MV-4-11 (cell line): ENCODE measurements around the gene MTMR1.
A peak's percentile ranks its signal among the peaks of the same experiment; 100 is the strongest.

Source experiments
- DNase-seq: peaks from one replicate; lab custom pipeline; 2025; lab: John Stamatoyannopoulos, UW

Gene MTMR1

GRCh38 chrX:150692831-150693724 lies at the start of gene MTMR1:
Gene MTMR1, plus strand, starts transcription at chrX:150693396. Its CDS starts 135 bp downstream, at chrX:150693531.
- DNase-seq = no peak

DNA sequence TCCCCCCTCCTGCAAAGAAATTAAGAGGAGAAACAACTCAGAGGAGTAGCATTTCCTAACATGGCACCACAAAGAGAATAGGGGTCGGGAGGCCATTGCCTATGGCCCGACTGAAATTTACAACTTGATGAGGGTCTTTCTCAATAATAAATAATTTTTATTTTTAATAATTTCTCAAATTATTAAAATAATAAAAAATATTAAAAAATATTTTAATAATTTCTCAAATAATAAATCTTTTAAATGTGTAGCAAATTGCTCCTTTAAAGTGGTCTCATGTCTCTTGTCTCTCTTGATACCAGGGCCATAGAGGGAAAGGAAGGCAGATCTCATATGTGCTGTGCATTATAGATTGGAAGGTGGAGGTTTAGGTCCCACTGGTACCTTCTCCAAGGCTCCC lies 49.2 kb upstream of the MTMR1 start:
- DNase-seq = no peak

GRCh38 chrX:150644422-150644821 lies 48.8 kb upstream of the MTMR1 start:
- DNase-seq = no peak

- DNase-seq = no peak
These were observed 45.9 kb upstream of the MTMR1 start for GRCh38 chrX:150647331-150647730.

DNA sequence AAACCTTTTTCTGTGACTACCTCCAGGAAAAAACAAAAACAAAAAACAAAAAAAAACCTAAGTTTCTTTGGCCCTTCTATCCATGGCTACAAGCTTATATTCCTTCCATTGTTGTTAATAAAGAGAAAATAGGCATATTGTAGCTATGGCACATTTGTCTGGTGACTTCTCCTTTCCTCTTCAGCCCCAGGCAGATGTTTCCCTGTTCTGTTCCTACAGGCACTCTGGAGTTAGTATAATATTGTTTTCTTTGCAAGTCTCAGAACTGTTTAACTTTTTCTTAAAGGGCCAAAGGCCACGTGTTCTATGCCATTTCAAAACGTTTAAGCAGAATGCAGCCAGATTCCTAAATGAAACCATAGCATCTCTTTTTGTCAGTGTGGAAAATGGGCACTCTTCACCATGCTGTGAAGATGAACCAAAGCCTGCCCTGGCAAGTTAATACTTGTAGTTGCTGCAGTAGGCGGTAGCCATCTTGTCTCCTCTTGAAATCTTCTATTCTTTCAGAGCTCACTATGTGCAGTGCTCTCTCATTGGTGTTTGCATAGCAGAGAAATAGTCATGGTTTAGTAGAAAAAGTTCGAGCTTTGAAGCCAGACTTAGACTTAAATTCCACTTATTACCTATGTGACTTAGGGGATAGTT lies 44.8 kb upstream of the MTMR1 start:
- DNase-seq = no peak

GRCh38 chrX:150649096-150649870 lies 43.9 kb upstream of the MTMR1 start:
- peak; percentile 34 for DNase-seq

DNA sequence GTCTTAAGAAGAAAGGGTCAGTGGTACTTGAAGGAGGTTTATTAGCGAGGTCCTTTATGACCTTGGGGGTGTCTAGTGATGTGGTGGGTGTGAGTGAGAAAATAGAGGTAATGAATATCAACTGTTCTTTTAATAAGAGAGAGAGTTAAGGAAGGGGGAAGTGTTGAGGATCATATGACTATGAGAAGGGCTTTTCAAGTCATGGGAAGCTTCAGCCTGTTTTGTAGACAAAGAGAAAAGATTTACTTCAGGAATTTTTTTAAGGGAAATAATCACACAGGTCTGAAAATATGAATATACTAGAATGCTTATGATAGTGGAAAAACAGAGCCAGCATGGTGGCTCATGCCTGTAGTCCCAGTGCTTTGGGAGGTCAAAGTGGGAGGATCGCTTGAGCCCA lies 41.3 kb upstream of the MTMR1 start:
- DNase-seq = no peak

- DNase-seq = no peak
These were observed 37.4 kb upstream of the MTMR1 start for GRCh38 chrX:150655788-150656187.

GRCh38 chrX:150663073-150663472 lies 30.1 kb upstream of the MTMR1 start:
- no peak for DNase-seq

GRCh38 chrX:150664290-150664689 lies 28.9 kb upstream of the MTMR1 start:
- DNase-seq = no peak

- DNase-seq = no peak
These were observed 17.0 kb upstream of the MTMR1 start for GRCh38 chrX:150676221-150676620.

- no peak for DNase-seq
These were observed 12.2 kb upstream of the MTMR1 start for GRCh38 chrX:150680974-150681373.

DNA sequence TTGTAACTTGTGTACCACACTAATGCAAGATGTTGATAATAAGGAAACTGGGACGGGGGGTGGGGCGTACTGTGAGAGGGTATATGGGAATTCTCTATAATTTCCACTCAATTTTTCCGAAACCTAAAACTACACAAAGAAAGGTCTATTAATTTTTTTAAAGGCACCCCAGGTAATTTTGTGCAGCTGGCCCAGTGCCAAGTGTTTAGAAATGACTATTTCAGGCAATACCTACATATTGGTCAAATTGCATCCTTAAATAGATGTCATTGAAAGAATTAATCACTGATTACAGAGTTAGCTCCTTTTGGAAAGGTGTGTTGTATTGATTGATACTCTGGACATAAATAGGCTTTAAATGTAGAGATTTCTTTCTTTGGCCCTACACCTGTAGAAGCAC lies 10.1 kb upstream of the MTMR1 start:
- no peak for DNase-seq

GRCh38 chrX:150683536-150684146 lies 9.6 kb upstream of the MTMR1 start:
- peak; percentile 27 for DNase-seq

DNA sequence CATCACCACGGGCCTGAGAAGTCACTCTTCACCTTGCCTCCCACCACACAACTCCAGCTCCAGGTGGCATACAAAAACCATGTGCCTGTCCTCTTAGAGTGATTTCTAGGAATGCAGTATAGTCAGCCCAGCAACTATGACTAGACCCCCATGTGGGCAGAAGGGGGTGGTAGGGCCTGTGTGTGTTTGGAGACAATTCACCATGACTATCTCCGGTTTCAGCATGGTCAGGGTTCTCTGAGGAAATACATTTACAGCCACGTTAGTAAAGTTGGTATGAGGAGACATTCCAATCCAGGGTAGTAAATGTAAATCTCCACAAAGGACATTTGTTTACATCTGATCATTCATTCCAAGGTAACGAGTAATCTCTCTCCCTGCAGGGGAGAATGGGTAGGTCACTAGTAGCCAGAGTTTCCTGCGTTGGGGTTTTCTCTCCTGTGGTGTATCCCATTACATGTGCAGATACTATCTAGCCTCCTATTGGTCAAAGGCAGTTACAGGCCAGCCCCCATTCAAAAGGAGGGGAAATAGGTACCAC lies 4.2 kb upstream of the MTMR1 start:
- no peak for DNase-seq

DNA sequence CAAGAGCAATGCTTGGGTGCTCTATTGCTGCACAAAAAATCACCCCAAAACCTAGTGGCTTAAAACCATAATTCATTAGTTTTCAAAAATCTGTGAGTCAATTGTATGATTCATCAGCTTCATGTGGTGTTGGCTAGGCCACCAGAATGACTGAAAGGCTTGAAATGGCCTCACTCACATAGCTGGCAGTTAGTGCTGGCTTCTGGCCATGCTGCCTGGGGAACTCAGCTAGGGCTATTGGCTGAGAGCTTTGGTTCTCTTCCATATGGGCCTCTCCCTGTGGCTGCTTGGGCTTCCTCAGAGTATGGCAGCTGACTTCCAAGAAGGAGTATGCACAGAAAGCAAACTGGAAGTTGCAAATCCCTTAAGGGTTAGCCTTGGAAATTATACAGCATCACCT lies 3.1 kb upstream of the MTMR1 start:
- peak; percentile 80 for DNase-seq

DNA sequence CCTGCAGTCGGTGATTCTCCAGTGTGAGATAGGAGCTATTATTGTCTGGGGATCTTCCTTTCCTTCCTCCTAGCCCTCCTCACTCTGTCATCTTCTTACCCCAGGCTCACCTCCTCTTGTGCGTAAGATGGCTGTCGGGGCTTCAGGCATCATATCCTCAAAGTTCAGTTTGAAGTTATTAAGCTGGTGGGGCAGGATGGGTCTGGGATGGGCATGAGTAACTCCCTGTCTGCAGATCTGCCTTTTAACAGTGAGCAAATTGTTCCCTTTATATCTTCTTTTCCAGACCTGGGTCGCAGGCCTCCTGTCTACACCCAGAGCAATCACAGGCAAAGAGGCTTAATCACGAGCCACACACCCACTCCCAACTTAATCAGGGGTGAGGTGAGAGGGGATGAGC lies 900 bp upstream of the MTMR1 start:
- DNase-seq = no peak

DNA sequence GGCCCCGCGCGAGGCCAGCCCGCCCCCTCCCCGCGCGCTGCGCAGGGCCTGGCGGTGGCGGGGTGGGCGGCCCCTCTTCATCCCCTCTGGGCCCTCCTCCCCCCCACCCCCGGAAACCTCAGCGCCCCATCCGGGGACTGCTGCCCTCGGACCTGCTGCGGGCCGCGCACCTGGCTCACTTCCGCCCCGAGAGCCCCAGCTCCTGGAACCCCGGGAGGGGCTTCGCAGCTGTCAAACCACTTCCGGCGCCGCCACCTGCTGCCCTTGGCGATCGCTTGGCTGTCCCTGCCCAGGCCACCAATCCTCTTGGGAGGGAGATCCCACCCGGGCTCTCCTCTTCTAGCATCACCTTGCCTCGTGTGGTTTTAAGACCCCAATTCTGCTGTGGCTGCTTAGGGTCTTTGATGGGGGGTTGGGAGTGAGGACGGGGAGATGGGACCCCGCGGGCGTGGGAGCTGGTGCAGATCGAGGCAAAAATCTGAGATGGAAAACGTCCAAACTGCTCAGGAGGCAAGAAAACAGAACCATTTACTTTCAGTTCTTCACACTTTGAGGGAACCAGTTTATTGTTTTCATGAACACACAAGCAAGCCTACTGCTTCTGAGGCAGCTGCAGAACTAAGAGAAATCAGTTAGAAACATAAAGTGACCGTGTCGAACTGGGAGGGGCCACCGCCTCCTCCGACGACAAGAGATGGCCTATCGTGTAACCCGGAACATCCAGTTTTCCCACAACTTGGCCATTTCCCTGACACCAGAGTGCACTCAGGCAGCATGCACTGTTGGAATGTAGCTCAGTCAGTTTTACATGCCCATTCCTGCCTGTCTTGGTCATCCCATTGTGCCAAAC lies 754 bp downstream of the MTMR1 start:
- DNase-seq = peak; percentile 67

GRCh38 chrX:150694738-150695410 lies 1.7 kb downstream of the MTMR1 start:
- DNase-seq = peak; percentile 69

DNA sequence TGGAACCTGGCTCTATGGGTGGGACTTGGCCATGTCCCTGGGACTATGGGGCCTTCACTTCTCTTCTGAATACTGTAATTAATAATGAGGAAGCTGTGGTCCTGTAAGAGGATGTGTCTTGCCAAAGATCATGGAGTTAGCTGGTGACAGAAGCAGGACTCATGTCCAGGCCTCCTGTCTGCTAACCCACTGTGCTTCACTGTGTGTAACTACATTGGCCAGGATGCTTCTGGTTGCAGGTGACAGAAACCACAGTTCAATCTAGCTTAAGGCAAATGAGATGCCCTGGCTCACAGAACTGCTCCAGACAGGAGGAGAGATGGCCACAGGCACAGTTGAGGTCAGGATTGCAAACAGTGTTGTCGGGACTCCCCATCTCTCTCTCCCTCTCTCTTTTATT lies 3.1 kb downstream of the MTMR1 start:
- DNase-seq = peak; percentile 0
